HG02973 (cell line): ENCODE measurements around the gene ELL3.

Source experiments
- ATAC-seq: cut with Tn5 transposase; IDR thresholded peaks from one replicate; pipeline ENCODE4 v1.9.1; 2021; ENCODE audit warnings: moderate library complexity; ENCODE audit not compliant: unreplicated experiment

ELL3 gene

GRCh38 chr15:43792761-43793476 is 16.2 kb upstream of the ELL3 start:
- no peak for ATAC-seq

GRCh38 chr15:43791993-43792760 is 15.4 kb upstream of the ELL3 start, which contains the start of gene SERF2:
TSS of gene SERF2 (plus strand) at chr15:43792320. CDS start at chr15:43792377, 57 bp downstream.
- ATAC-seq: peak; percentile 85

DNA sequence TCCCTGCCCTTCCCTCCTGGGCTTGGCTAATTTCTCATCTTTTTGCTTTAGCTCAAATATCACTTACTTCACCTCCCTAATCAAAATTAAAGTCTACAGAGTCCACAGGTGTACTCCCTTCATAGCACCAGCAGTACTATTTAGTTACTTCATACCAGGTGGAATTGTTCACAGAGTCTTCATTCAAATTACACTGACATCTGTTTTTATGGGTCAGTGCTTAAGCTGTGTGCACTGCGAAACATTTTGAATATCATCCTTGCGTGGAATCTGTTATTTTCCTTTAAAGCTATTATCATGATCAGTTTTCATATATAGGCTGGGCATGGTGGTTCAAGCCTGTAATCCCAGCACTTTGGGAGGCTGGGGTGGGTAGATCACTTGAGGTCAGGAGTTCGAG is 12.6 kb upstream of the ELL3 start:
- no peak for ATAC-seq

DNA sequence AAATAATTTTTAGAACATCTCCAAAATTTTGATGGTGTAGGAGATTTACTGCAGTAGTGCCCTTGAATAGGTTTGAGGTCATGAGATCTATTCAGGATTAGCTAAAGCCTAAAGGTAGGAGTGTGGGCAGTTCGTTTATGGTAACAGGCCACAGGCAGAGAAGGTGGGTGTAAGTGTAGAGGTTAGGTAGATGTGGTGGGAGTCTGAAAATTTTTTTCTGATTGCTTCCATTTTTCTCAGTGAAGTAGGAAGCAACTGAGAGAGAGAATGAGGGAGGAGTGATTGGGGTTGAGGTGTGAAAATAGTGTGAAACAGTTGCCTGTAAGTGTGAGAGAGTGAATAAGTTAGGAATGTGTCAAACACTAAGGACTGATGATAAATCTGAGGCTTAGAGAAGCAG is 2.2 kb upstream of the ELL3 start:
- ATAC-seq: no peak

DNA sequence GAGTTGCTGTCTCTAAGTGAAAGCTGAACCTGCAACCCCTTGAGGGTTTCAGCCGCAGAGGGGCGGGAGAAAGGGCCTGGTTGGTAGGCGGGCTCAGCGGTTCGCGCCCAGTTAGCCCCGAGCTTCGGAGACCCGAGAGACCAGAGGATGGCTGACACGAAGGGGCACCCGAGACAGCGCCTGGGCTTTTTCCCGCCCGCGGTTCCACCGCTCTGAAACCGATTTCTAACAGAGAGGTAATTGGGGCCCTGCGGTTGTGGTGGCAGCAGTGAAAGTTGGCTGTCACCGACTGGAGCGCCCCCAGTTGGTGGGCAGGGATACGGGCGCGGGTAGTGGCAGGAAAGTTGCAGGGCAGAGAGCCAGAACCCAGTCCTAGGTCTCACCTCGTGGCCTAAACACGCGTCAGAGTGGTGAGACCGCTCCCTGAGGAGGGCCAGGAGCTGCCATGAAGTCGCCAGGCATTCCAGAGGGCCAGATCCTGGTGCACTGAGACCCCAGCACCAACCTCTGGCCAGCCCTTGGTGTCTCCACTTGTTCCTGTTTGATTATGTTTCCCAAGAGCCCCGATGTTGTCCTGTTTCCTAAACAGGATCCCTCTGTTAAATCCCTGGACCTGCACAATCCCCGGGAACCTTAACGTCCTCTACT is 625 bp upstream of the ELL3 start:
- ATAC-seq: peak; percentile 35

DNA sequence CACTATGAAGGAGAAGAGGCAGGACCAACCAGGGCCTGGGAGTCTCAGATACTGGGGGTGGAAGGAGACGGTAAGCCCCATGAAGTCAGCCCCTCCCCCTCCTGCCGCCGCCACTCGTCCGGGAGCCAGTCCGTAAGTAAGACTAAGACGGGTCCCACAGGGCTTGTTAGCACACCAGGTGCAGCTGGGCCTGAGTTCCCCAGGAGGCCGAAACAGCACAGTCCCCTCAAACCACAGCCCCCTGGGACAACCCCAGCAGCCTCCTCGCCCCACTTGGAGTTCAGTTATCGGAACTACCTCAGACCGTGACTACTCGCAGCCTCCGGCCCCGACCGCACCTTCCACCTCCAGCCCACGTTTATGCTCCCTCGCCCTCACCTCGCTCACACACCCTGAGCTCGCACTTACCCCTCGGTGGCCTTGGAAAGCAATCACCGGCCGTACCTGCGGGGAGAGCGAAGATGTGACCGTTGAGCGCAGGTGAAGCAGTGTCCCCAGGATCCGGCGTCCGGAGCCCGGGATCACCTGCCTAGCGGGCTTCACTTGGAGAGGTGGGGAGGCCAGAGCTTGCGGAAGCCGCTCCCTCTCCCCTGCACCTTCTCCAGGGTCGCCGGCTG is 557 bp downstream of the ELL3 start:
- ATAC-seq: peak; percentile 60

- ATAC-seq: no peak
Observed at GRCh38 chr15:43775411-43775965, 1.3 kb downstream of the ELL3 start.

DNA sequence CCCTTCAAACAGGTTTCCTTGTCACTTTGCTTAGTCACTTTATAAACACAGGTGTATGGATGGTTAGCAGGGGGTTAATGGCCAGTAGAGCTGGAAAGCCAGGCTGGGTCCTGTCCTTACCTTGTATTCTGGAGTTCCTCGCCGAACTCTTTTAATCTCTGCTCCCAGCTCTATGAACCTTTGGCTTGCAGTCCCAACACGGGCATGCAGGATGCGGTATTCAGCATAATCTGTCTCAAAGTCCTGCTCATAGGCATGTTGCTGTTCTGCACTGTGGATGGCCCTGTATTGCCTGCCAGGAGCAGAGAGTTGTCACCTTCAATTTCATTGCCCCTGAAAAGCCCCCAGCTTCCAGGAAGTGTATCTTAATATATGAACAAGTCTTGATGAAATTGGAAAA is 2.7 kb downstream of the ELL3 start:
- no peak for ATAC-seq

- no peak for ATAC-seq
Observed at GRCh38 chr15:43772624-43773023, 4.1 kb downstream of the ELL3 start.

GRCh38 chr15:43771816-43772215 is 5.0 kb downstream of the ELL3 start:
- ATAC-seq: no peak

- ATAC-seq: no peak
Observed at GRCh38 chr15:43769584-43770228, 7.1 kb downstream of the ELL3 start.

DNA sequence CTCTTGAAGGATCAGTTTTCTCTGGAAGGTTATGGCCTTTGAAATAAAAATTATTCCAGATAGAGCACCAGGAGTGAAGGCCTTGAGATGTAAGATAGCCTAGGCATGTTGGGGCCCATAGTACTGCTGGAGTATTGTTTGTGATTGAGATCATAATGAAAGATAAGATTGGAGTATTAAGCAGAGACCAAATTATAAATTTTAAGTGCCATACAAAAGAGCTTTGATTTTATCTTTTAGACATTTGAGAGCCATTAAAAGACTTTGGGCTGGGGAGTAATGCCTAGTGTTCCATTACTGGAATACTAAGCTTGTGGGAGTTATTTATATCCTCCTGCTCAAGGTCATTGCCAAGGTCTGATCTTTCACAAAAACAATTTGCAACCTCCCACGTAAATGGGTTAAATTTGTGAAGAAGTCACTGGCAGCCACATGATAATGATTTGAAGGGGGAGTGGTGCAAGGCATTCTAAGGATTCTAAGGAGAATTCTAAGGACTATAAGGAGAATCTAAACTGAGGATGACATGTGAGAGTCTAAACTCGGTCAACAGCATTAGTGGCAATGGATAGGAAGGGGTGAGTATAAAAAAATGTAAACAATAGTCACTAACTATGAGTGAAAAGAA is 12.8 kb downstream of the ELL3 start:
- no peak for ATAC-seq

- ATAC-seq: no peak
Observed at GRCh38 chr15:43762824-43763223, 13.9 kb downstream of the ELL3 start.

- no peak for ATAC-seq
Observed at GRCh38 chr15:43751885-43752284, 24.9 kb downstream of the ELL3 start.

DNA sequence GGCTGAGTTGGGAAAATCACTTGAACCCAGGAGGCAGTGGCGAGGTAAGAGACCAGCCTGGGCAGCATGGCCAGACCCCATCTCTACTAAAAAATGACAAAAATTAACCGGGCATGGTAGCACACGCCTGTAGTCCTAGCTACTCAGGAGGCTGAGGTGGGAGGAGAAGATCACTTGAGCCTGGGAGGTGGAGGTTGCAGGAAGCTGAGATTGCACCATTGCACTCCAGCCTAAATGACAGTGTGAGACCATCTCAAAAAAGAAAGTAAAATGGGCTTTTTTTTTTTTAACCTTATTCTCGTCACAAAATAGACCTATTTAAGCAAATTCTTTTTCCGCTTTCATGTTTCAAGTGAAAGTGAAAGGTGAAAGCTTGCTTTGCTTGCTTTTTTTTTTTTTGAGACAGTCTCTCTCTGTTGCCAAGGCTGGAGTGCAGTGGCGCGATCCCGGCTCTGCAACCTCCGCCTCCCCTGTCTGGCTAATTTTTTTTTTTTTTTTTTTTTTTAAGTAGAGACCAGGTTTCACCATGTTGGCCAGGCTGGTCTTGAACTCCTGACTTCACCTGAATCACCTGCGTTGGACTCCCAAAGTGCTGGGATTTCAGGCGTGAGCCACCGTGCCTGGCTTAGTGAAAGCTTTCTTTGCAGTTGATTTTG is 26.9 kb downstream of the ELL3 start:
- ATAC-seq: peak; percentile 31

GRCh38 chr15:43748376-43748775 is 28.4 kb downstream of the ELL3 start:
- ATAC-seq: no peak

- ATAC-seq: peak; percentile 24
Observed at GRCh38 chr15:43746903-43747309, 29.9 kb downstream of the ELL3 start.

DNA sequence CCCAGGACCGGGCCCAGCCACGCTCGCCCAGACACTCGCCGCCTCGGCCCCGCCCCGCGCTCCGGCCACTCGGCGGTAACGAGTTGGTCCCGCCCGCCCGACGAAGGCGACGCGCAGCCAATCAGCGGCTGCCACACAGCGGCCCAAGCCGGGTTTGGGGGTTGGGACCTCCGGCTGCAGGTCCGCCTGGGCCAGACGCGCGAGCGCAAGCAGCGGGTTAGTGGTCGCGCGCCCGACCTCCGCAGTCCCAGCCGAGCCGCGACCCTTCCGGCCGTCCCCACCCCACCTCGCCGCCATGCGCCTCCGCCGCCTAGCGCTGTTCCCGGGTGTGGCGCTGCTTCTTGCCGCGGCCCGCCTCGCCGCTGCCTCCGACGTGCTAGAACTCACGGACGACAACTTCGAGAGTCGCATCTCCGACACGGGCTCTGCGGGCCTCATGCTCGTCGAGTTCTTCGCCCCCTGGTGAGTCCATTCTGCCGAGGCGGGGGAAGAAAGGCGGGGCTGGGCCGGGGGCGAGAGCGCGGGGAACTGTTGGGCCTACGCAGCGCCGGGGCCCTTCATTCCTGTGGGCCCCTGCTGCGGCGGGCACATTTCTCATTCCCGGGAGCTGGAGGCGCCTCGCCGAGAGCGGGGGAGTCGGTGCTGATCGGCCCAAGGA is 30.4 kb downstream of the ELL3 start, which contains the start of gene PDIA3:
TSS of gene PDIA3 (plus strand) at position 194 of the 658 bp plus-strand sequence. CDS start at position 296, 102 bp downstream.
- peak; percentile 59 for ATAC-seq

GRCh38 chr15:43735416-43735815 is 41.4 kb downstream of the ELL3 start:
- peak; percentile 38 for ATAC-seq
